ENCODE data around the gene TDRD7.

The TDRD7 gene

GRCh38 chr9:97510797-97511654 is 99.1 kb downstream of the TDRD7 start:
- Histone ChIP-seq H3K36me3 (ENCODE audit: low read depth) (no peaks in the 10 kb centered on the region), H3K27ac (ENCODE audit: poor library complexity, severe bottlenecking) (no peak overlapping the region), H3K9me3 (ENCODE audit: severe bottlenecking) (no peaks in the 10 kb centered on the region), H3K4me1 (ENCODE audit: insufficient read depth, poor library complexity, severe bottlenecking) (no peaks in the 10 kb centered on the region), H3K27me3 (ENCODE audit: insufficient read depth, poor library complexity, severe bottlenecking) (peaks cover 13% of the 10 kb centered on the region), H3K4me3 (ENCODE audit: severe bottlenecking) (no peak overlapping the region)
- ATAC-seq (ENCODE audit: low read depth), result no peak
- TF ChIP-seq, protein P1, sequence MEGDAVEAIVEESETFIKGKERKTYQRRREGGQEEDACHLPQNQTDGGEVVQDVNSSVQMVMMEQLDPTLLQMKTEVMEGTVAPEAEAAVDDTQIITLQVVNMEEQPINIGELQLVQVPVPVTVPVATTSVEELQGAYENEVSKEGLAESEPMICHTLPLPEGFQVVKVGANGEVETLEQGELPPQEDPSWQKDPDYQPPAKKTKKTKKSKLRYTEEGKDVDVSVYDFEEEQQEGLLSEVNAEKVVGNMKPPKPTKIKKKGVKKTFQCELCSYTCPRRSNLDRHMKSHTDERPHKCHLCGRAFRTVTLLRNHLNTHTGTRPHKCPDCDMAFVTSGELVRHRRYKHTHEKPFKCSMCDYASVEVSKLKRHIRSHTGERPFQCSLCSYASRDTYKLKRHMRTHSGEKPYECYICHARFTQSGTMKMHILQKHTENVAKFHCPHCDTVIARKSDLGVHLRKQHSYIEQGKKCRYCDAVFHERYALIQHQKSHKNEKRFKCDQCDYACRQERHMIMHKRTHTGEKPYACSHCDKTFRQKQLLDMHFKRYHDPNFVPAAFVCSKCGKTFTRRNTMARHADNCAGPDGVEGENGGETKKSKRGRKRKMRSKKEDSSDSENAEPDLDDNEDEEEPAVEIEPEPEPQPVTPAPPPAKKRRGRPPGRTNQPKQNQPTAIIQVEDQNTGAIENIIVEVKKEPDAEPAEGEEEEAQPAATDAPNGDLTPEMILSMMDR (IDR thresholded peaks at IDR 0.05; ENCODE audit: poor library complexity, severe bottlenecking), result no peak
- no peak for DNase-seq (ENCODE audit: low spot score)

DNA sequence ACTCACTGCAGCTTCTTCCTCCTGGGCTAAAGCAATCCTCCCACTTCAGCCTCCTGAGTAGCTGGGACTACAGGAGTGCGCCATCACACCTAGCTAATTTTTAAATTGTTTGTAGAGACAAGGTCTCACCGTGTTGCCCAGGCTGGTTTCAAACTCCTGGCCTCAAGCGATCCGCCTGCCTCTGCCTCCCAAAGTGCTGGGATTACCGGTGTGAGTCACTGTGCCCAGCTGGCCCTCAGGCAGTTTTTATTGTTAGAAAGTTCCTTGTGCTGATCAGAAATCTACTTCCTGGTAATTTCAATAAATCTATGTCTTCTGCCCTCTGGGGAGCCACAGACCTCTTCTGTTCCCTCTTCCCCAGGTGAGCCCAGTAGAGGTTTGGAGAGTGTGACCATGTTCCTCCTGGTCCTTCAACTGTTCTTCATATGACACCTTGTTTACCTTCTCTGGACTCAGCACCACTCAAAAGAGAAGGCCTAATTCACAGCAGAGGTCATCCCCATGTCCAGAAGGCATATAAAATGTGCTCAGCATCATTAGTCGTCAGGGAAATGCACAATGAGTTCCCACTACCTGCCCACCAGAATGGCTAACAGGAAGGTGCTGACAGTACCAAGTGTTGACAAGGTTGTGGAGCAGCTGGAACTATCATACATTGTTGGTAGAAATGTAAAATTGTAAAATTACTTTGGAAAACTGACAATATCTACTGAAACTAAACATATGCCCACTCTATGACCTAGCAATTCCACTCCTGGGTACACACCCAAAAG is 99.9 kb downstream of the TDRD7 start:
- Histone ChIP-seq H3K4me1 (ENCODE audit: insufficient read depth, poor library complexity, severe bottlenecking) (no peaks in the 10 kb centered on the region), H3K27ac (ENCODE audit: poor library complexity, severe bottlenecking) (no peak overlapping the region), H3K36me3 (ENCODE audit: low read depth) (no peaks in the 10 kb centered on the region), H3K27me3 (ENCODE audit: insufficient read depth, poor library complexity, severe bottlenecking) (peaks cover 7% of the 10 kb centered on the region), H3K4me3 (ENCODE audit: severe bottlenecking) (no peak overlapping the region), H3K9me3 (ENCODE audit: severe bottlenecking) (no peaks in the 10 kb centered on the region)
- ATAC-seq (ENCODE audit: low read depth), result no peak
- no peak for DNase-seq (ENCODE audit: low spot score)
- TF ChIP-seq, protein P1 (IDR thresholded peaks at IDR 0.05; ENCODE audit: poor library complexity, severe bottlenecking), result no peak

GRCh38 chr9:97512966-97513560 is 101.2 kb downstream of the TDRD7 start:
- ATAC-seq (ENCODE audit: low read depth), result no peak
- Histone ChIP-seq H3K9me3 (ENCODE audit: severe bottlenecking) (no peaks in the 10 kb centered on the region), H3K4me1 (ENCODE audit: insufficient read depth, poor library complexity, severe bottlenecking) (no peaks in the 10 kb centered on the region), H3K27me3 (ENCODE audit: insufficient read depth, poor library complexity, severe bottlenecking) (no peaks in the 10 kb centered on the region), H3K36me3 (ENCODE audit: low read depth) (no peaks in the 10 kb centered on the region), H3K27ac (ENCODE audit: poor library complexity, severe bottlenecking) (no peak overlapping the region), H3K4me3 (ENCODE audit: severe bottlenecking) (no peak overlapping the region)
- TF ChIP-seq, protein P1 (IDR thresholded peaks at IDR 0.05; ENCODE audit: poor library complexity, severe bottlenecking), result no peak
- DNase-seq (ENCODE audit: low spot score), result no peak

GRCh38 chr9:97514531-97514930 is 102.6 kb downstream of the TDRD7 start:
- TF ChIP-seq, protein P1 (IDR thresholded peaks at IDR 0.05; ENCODE audit: poor library complexity, severe bottlenecking), result no peak
- no peaks in the 10 kb centered on the region for H3K36me3 ChIP-seq (ENCODE audit: low read depth)
- no peak for ATAC-seq (ENCODE audit: low read depth)
- H3K27me3 ChIP-seq (ENCODE audit: insufficient read depth, poor library complexity, severe bottlenecking), result no peaks in the 10 kb centered on the region
- no peak for DNase-seq (ENCODE audit: low spot score)
- H3K4me1 ChIP-seq (ENCODE audit: insufficient read depth, poor library complexity, severe bottlenecking), result no peaks in the 10 kb centered on the region
- H3K9me3 ChIP-seq (ENCODE audit: severe bottlenecking), result no peaks in the 10 kb centered on the region
- H3K4me3 ChIP-seq (ENCODE audit: severe bottlenecking), result no peak overlapping the region
- H3K27ac ChIP-seq (ENCODE audit: poor library complexity, severe bottlenecking), result no peak overlapping the region
